LHCN-M2 (cell line): ENCODE data around the gene ZNF19. TPM values are rescaled to one million over a fixed set of nuclear protein-coding genes. Genes with fewer than 3 reads are reported as not detected.
"Not testable (repeated sequence)": the region's sequence is repeated elsewhere in the genome, so short reads cannot be mapped to it uniquely, and the experiment has no call there.

Experiments
- DNase-seq: peaks from one replicate; pipeline ENCODE4 v3.0.0-alpha.2; 2012; ENCODE audit warnings: low read depth
- polyA plus RNA-seq: library from polyadenylated mRNA; unstranded; fragments of >200 nt; gene quantifications from one replicate; pipeline ENCODE4 v1.2.1, GENCODE V29; 2012; ENCODE audit warnings: missing spikeins
- total RNA-seq: library from RNA; depleted of rRNA; stranded (reverse); fragments of >200 nt; gene quantifications from 2 replicates; pipeline ENCODE4 v1.2.3, GENCODE V29; 2014; rRNA removed

The ZNF19 gene
- 0.96 and 3.9 TPM in 2 replicates for total RNA-seq
- 0.84 TPM for polyA plus RNA-seq

GRCh38 chr16:71489122-71489521, at the start of gene ZNF19:
TSS of gene ZNF19 (minus strand) at chr16:71489324. CDS start at chr16:71482114, 7,210 bp downstream.
- DNase-seq: no peak

- DNase-seq: peak; percentile 28
These were observed 48.5 kb upstream of the ZNF19 start for GRCh38 chr16:71537643-71538042.

GRCh38 chr16:71536752-71537499, 47.8 kb upstream of the ZNF19 start:
- DNase-seq: no peak

- DNase-seq: no peak
These were observed 43.2 kb upstream of the ZNF19 start for GRCh38 chr16:71532366-71532765.

- no peak for DNase-seq
These were observed 39.7 kb upstream of the ZNF19 start for GRCh38 chr16:71528863-71529262.

GRCh38 chr16:71528257-71528656, 39.1 kb upstream of the ZNF19 start:
- DNase-seq: no peak

- peak; percentile 56 for DNase-seq
These were observed 37.0 kb upstream of the ZNF19 start, which contains the start of gene CHST4 for GRCh38 chr16:71526111-71526631. TSS of gene CHST4 (plus strand) at chr16:71526426. CDS start at chr16:71536678, 10,252 bp downstream.

- DNase-seq: peak; percentile 13
These were observed 35.7 kb upstream of the ZNF19 start for GRCh38 chr16:71524566-71525553.

GRCh38 chr16:71520550-71520949, 31.4 kb upstream of the ZNF19 start:
- no peak for DNase-seq

GRCh38 chr16:71515026-71515425, 25.9 kb upstream of the ZNF19 start:
- DNase-seq: no peak

- no peak for DNase-seq
These were observed 25.4 kb upstream of the ZNF19 start for GRCh38 chr16:71514476-71514875.

GRCh38 chr16:71513302-71513701, 24.2 kb upstream of the ZNF19 start:
- DNase-seq: no peak

GRCh38 chr16:71507061-71507460, 17.9 kb upstream of the ZNF19 start:
- DNase-seq: no peak

GRCh38 chr16:71504901-71505300, 15.8 kb upstream of the ZNF19 start:
- no peak for DNase-seq

GRCh38 chr16:71504051-71504450, 14.9 kb upstream of the ZNF19 start:
- DNase-seq: not testable (repeated sequence)

GRCh38 chr16:71501547-71501946, 12.4 kb upstream of the ZNF19 start:
- DNase-seq: no peak

- no peak for DNase-seq
These were observed 11.8 kb upstream of the ZNF19 start for GRCh38 chr16:71500964-71501363.

- DNase-seq: peak; percentile 49
These were observed 10.7 kb upstream of the ZNF19 start for GRCh38 chr16:71499775-71500364.

- DNase-seq: no peak
These were observed 8.9 kb upstream of the ZNF19 start for GRCh38 chr16:71498031-71498430.

GRCh38 chr16:71493213-71493612, 4.1 kb upstream of the ZNF19 start:
- no peak for DNase-seq

- no peak for DNase-seq
These were observed 3.7 kb upstream of the ZNF19 start for GRCh38 chr16:71492786-71493185.

GRCh38 chr16:71491054-71491453, 1.9 kb upstream of the ZNF19 start:
- DNase-seq: no peak
